Breast epithelium (tissue), 3 donors: ENCODE results near the gene UST.

Experiments
- CTCF ChIP-seq, 3 donors: fragments of 450-650 bp; IDR thresholded peaks; one replicate each; pipeline ENCODE4 v1.5.1; 2016 to 2017; ENCODE audit warnings: antibody characterized with exemption in 3 of 3, mild to moderate bottlenecking in 3 of 3, moderate library complexity in 3 of 3
- POLR2A ChIP-seq: fragments of 450-650 bp; IDR thresholded peaks from one replicate; pipeline ENCODE4 v1.6.1; 2016; ENCODE audit warnings: antibody characterized with exemption, mild to moderate bottlenecking, moderate library complexity
- POLR2AphosphoS5 ChIP-seq, 3 donors: sonication (generic); formaldehyde crosslinking; IDR thresholded peaks; one replicate each; pipeline ENCODE4 v1.6.1; 2017; ENCODE audit warnings: antibody characterized with exemption in 3 of 3

DNA sequence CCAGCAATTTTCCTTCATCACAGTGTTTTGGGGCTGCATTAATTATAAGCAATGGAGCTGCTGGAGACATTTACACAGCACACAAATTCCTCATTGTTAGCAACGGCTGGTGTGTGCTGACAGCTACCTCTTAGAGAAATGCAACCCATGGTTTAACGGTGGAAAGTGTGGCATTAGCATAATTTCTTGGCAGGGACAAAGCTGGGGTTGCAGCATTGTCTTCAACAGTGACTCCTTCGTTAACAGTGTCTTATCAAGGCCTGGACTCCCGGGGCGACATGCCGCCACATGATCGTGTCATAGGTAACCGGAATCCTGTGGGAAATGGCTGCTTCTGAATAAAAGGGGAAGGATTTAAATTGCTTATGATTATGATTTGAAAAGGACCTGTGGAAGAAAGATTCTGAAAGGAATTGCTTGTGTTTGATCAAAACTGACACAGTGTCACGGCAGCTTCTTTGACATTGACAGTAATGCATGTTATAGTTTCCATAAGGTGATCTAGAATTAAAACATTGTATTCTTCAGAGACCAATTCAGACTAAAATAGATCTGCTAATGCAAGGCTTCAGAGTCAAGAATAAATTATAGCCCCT, 128.0 kb downstream of the UST start:
- TF ChIP-seq CTCF (IDR thresholded peaks at IDR 0.05) (no peak), POLR2A (no peak), POLR2AphosphoS5 (IDR thresholded peaks at IDR 0.05) (no peak)
